Mesothelial cell of epicardium (in vitro differentiated cells): ENCODE results near the gene OLFML2B. TPM values are rescaled to one million over a fixed set of nuclear protein-coding genes. Genes with fewer than 3 reads are reported as not detected.

Experiments
- DNase-seq, 2 experiments: peaks; one replicate each; pipeline ENCODE4 v3.0.0; 2021; ENCODE audit warnings: low spot score in 2 of 2; ENCODE audit not compliant: unreplicated experiment in 2 of 2
- H3K27ac Mint-ChIP-seq: 2 replicates; pipeline ENCODE4 v1.8.0; 2021; ENCODE audit warnings: mixed read lengths
- H3K27me3 Mint-ChIP-seq: 2 replicates; pipeline ENCODE4 v1.8.0; 2021; ENCODE audit warnings: low read depth, mixed read lengths
- H3K36me3 Mint-ChIP-seq: 2 replicates; pipeline ENCODE4 v1.8.0; 2021; ENCODE audit warnings: mixed read lengths
- H3K4me1 Mint-ChIP-seq: 2 replicates; pipeline ENCODE4 v1.8.0; 2021; ENCODE audit warnings: mixed read lengths
- H3K4me3 Mint-ChIP-seq: 2 replicates; pipeline ENCODE4 v1.8.0; 2021; ENCODE audit warnings: mild to moderate bottlenecking, moderate library complexity, mixed read lengths
- H3K9me3 Mint-ChIP-seq: 2 replicates; pipeline ENCODE4 v1.8.0; 2021; ENCODE audit warnings: mixed read lengths
- CTCF ChIP-seq: fragments of 200-600 bp; sonication (generic); IDR thresholded peaks from one replicate; pipeline ENCODE4 v1.5.0; 2021; ENCODE audit warnings: antibody characterized with exemption; ENCODE audit not compliant: unreplicated experiment
- total RNA-seq: library from RNA; stranded (reverse); gene quantifications from 3 replicates; pipeline ENCODE4 v1.2.1, GENCODE V29; 2021

The OLFML2B gene
- total RNA-seq = 4.4 to 4.8 TPM (median 4.8 TPM) in 3 replicates

- H3K27me3 Mint-ChIP-seq = peaks cover 63% of the 10 kb centered on the region
- H3K36me3 Mint-ChIP-seq = peaks cover 2% of the 10 kb centered on the region
- DNase-seq = peak; percentile 58 to 77
- peaks cover 12% of the 10 kb centered on the region for H3K4me1 Mint-ChIP-seq
- H3K27ac Mint-ChIP-seq = no peak within 1 kb of the TSS
- no peak for TF ChIP-seq CTCF
- peaks cover 11% of the 10 kb centered on the region for H3K9me3 Mint-ChIP-seq
- H3K4me3 Mint-ChIP-seq = peak within 1 kb of the TSS; percentile 82
Measured at GRCh38 chr1:162023547-162024501, at the start of gene OLFML2B. TSS of gene OLFML2B (minus strand) at chr1:162023869. CDS start at chr1:162023430, 439 bp downstream.

GRCh38 chr1:162072740-162073139 is 49.1 kb upstream of the OLFML2B start:
- Mint-ChIP-seq H3K4me1 (peaks cover 14% of the 10 kb centered on the region), H3K27me3 (peaks cover 19% of the 10 kb centered on the region), H3K4me3 (no peak overlapping the region), H3K27ac (no peak overlapping the region), H3K9me3 (peaks cover 7% of the 10 kb centered on the region), H3K36me3 (peaks cover 8% of the 10 kb centered on the region)
- no peak for TF ChIP-seq CTCF
- no peak for DNase-seq

GRCh38 chr1:162070825-162071224 is 47.2 kb upstream of the OLFML2B start:
- H3K9me3 Mint-ChIP-seq = peaks cover 7% of the 10 kb centered on the region
- no peak overlapping the region for H3K27ac Mint-ChIP-seq
- no peak for DNase-seq

GRCh38 chr1:162070094-162070748 is 46.6 kb upstream of the OLFML2B start:
- Mint-ChIP-seq H3K27ac (no peak overlapping the region), H3K4me3 (peak overlapping the region; percentile 75), H3K27me3 (peaks cover 20% of the 10 kb centered on the region), H3K4me1 (peaks cover 17% of the 10 kb centered on the region), H3K9me3 (peaks cover 7% of the 10 kb centered on the region), H3K36me3 (peaks cover 8% of the 10 kb centered on the region)
- no peak for TF ChIP-seq CTCF
- DNase-seq = no peak

More at GRCh38 chr1:162070825-162071224, 47.2 kb upstream of the OLFML2B start:
- Mint-ChIP-seq H3K36me3 (peaks cover 8% of the 10 kb centered on the region), H3K27me3 (peaks cover 20% of the 10 kb centered on the region), H3K4me3 (peak overlapping the region; percentile 75), H3K4me1 (peaks cover 14% of the 10 kb centered on the region)
- TF ChIP-seq CTCF = no peak

GRCh38 chr1:162069334-162070093 is 45.8 kb upstream of the OLFML2B start, which contains the start of gene NOS1AP:
TSS of gene NOS1AP (plus strand) at chr1:162069691. CDS start at chr1:162070178, 487 bp downstream.
- no peak for TF ChIP-seq CTCF
- Mint-ChIP-seq H3K4me3 (peak within 1 kb of the TSS; percentile 75), H3K36me3 (peaks cover 2% of the 10 kb centered on the region), H3K4me1 (peaks cover 24% of the 10 kb centered on the region), H3K9me3 (peaks cover under 1% of the 10 kb centered on the region), H3K27me3 (peaks cover 20% of the 10 kb centered on the region), H3K27ac (no peak within 1 kb of the TSS)
- peak; percentile 69 to 78 for DNase-seq
